Erythroblast (primary cell): ENCODE data around the gene NUDC.

ENCODE experiments used
- DNase-seq, 2 experiments: peaks; one replicate each; lab custom pipeline; 2025; lab: John Stamatoyannopoulos, UW
- GATA1 ChIP-seq: IDR thresholded peaks from 2 replicates; pipeline ENCODE4 v1.6.1; 2011; ENCODE audit warnings: low read depth, mild to moderate bottlenecking, control low read depth, low read length, moderate library complexity
- POLR2A ChIP-seq: IDR thresholded peaks from 2 replicates; pipeline ENCODE4 v1.6.1; 2011; ENCODE audit warnings: mild to moderate bottlenecking, low read length

NUDC gene

GRCh38 chr1:26994787-26995517 lies 73.4 kb downstream of the NUDC start:
- TF ChIP-seq GATA1 (no peak), POLR2A (no peak)
- no peak for DNase-seq

GRCh38 chr1:26996024-26996423 lies 74.5 kb downstream of the NUDC start:
- no peak for DNase-seq
- no peak for TF ChIP-seq GATA1
- TF ChIP-seq POLR2A: no peak
